ENCODE data around the gene CCDC40. TPM values are rescaled to one million over a fixed set of nuclear protein-coding genes. Genes with fewer than 3 reads are reported as not detected.

CCDC40 gene
- total RNA-seq, 4 donors from 2014 or later = 3.5 to 8.8 (median 5.3) TPM

DNA sequence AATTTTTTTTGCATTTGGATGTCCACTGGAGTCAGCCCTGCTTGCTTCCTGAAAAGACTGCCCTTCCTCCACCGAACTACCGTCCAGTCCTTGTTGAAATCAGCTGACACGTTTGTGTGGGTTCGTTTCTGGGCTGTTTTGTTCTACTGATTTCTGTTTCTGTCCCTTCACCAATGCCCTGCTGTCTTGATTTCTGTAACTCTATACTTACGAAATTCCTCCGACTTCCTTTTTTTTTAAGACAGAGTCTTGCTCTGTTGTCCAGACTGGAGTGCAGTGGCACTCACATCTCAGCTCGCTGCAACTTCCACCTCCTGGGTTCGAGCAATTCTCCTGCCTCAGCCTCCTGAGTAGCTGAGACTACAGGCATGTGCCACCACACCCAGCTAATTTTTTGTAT is 56.5 kb downstream of the CCDC40 start:
- DNase-seq (ENCODE audit: low spot score) = no peak
- no peak for ATAC-seq (ENCODE audit: low FRiP score)
- no peak for TF ChIP-seq CTCF (IDR thresholded peaks at IDR 0.05)

- DNase-seq (ENCODE audit: low spot score) = no peak
- no peak for ATAC-seq (ENCODE audit: low FRiP score)
- no peak for TF ChIP-seq CTCF (IDR thresholded peaks at IDR 0.05)
These were observed 58.8 kb downstream of the CCDC40 start for GRCh38 chr17:80095038-80095843.

DNA sequence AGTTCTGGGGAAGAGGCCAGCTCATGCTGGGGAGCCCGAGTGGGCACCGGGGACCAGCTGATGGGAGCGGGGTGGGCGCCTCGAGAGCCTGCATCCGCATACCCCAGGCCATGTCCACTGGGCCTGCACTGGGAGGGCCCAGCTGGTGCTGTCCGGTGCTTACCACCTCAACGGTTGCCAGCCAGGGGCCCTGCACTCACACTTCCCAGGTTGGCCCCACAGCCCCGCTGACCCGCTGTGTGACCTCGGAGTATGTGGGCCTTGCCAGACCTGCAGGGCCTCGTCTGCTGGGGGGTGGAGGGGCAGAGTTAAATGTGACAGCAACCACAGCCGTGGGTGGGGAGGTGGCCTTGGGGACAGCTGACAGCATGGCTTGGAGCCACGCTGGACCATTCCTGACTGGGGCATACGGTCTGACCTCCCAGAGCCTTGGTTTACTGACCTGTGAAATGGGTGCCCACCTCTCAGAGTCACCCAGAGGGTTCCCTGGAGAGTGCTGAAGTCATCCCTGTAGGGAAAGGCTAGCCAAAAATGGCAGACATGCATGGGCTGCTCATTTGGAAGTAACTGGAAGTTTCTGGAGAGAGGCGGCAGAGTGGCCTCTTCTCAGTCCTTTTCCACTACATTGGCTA is 59.5 kb downstream of the CCDC40 start:
- ATAC-seq (ENCODE audit: low FRiP score) (no peak), DNase-seq (ENCODE audit: low spot score) (no peak)
- no peak for TF ChIP-seq CTCF (IDR thresholded peaks at IDR 0.05)

DNA sequence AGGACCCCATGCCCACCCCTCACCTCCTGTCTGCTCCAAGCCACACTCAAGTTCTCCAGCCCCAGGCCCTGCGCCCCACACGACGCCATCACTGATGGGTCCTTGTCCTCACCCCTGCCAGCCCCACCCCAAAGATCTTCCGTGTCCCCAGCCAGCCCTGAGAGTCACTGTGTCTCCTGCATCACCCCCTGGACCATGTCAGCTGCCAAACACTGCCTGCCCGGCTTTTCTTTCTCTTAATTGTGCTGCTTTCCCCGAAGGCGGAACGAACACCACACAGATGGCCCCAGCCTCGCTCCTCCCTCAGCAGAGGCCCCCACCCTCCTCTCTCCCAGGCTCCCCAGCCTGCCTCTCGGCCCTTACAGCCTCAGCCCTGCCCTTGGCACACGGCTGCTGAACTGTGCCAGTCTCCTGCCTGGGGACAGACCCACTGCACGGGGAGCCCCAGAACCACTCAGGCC is 60.1 kb downstream of the CCDC40 start:
- no peak for DNase-seq (ENCODE audit: low spot score)
- TF ChIP-seq CTCF (IDR thresholded peaks at IDR 0.05) = no peak
- no peak for ATAC-seq (ENCODE audit: low FRiP score)

DNA sequence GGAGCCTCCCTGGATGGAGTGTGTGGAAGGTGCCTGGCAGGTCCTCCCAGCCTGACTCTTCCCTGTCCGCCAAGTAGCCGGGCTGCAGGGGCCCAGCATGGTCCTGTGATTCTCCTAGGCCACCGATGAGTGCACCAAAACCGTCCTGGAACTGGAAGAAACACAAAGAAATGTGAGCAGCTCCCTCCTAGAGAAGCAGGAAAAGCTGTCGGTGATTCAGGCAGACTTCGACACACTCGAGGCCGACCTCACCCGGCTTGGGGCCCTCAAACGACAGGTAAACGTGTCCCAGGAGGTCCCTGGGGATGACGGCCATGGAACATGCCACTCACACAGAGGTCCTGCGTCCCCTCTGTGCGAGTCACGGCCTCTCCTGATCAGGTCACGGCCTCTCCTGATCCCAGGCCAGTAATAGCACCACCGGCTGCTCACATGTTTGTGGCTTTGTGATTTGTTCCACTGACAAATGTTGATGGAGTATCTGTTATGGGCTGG is 60.7 kb downstream of the CCDC40 start:
- no peak for TF ChIP-seq CTCF (IDR thresholded peaks at IDR 0.05)
- ATAC-seq (ENCODE audit: low FRiP score) (no peak), DNase-seq (ENCODE audit: low spot score) (no peak)

- DNase-seq (ENCODE audit: low spot score) = no peak
- no peak for TF ChIP-seq CTCF (IDR thresholded peaks at IDR 0.05)
- no peak for ATAC-seq (ENCODE audit: low FRiP score)
These were observed 61.6 kb downstream of the CCDC40 start for GRCh38 chr17:80097844-80098691.
